ENCODE results near the gene ABHD14A. TPM values are rescaled to one million over a fixed set of nuclear protein-coding genes. Genes with fewer than 3 reads are reported as not detected.

Gene ABHD14A
- total and polyA plus RNA-seq, 2 of the 13 experiments (the other 11 are each of a cell fraction or from before 2014, with no cell fraction given), result 29.5 to 46.9 TPM

DNA sequence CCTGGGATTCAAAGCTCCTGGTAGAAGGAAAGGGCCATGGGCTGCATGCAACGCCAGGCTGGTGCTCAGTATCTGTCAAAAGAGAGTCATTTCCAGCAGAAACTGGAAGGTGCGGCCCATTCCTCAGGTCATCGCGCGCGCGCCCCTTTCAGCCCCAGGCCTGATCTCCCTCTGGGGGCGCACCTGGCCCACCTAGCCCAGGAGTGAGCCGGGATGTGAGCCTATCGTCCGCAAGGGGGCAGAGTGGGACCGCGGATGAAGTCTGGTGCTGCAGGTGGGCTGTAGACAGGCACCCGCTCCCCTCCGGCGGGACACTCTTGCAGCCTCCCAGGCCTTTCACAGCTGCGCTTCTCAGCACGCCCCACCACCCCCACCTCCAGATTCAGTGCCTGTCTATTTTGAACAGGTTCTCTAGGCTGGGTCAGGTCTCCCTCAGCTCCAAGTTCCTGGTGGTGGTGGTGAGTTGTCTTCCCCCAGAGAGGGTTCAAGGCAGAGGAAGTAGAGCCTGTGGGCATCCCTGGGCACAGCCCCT, 26.6 kb downstream of the ABHD14A start (continued):
- TF ChIP-seq THAP11 (CRISPR knock-in tag; IDR thresholded peaks at IDR 0.05), result peak; percentile 48; the same call in 1 of the 2 replicates
- TF ChIP-seq KAT8 (CRISPR knock-in tag; IDR thresholded peaks at IDR 0.05), result 0 out of 2 replicates have a peak, but pooled peaks have one; percentile 33
- TF ChIP-seq FIP1L1 (IDR thresholded peaks at IDR 0.05; ENCODE audit: borderline replicate concordance, insufficient read depth, low read depth, low read length), result no peak
- TF ChIP-seq SOX5 (CRISPR knock-in tag; IDR thresholded peaks at IDR 0.05; ENCODE audit: borderline replicate concordance), result 0 out of 2 replicates have a peak, but pooled peaks have one; percentile 9
- no peak for TF ChIP-seq POLR2G (IDR thresholded peaks at IDR 0.05; ENCODE audit: low read depth, low read length)

DNA sequence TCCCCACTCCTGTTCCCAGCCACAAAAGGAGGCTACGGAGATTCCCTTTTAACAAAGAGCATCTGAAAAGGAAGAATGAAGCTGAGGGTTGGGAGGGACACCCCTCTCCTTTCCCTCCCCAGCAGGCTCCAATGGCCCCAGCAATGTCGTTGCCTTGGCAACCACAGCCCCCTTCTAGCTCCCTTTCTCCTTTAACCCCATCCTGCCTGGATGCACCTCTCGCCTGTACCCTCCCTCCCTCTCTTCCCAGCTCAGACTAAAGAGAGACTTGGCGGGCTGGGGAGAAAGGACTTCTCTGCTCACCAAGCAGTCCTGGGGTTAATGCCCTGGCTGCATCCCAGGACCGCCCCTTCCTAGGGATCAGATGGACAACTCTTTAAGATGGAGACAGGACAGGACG, 27.9 kb downstream of the ABHD14A start:
- Histone ChIP-seq H4K20me1 (ENCODE audit: insufficient read depth, low read length) (no peaks in the 10 kb centered on the region), H3K79me2 (ENCODE audit: insufficient read depth, low read length) (no peaks in the 10 kb centered on the region), H3K9me3 (ENCODE audit: low read length) (no peaks in the 10 kb centered on the region), H3K4me2 (ENCODE audit: low read depth, low read length) (no peak overlapping the region), H3K27ac (ENCODE audit: extremely low read length, insufficient read depth, low read length) (no peak overlapping the region), H3K4me3 (replicated peaks in 1 of 3; ENCODE audit: insufficient read depth in 1 of 3, low read depth in 2 of 3, low read length in 3 of 3) (no peak overlapping the region), H3K27me3 (ENCODE audit: control insufficient read depth in 1 of 2, insufficient read depth in 2 of 2, low read length in 2 of 2) (peaks cover 0 to 45% of the 10 kb centered on the region in 2 experiments; a peak in 3 of 5 replicates), H3K4me1 (ENCODE audit: insufficient read depth, low read length) (peaks cover 47% of the 10 kb centered on the region), H2AFZ (ENCODE audit: low read length) (no peak overlapping the region), H3K36me3 (replicated peaks in 1 of 2; ENCODE audit: control insufficient read depth in 1 of 2, insufficient read depth in 2 of 2, low read length in 2 of 2) (no peaks in the 10 kb centered on the region), H3K9ac (ENCODE audit: insufficient read depth, low read depth, low read length) (no peak overlapping the region)
- 10% methylated on average over 6 of the region's 6 CpGs for WGBS (ENCODE audit: low lambda C conversion rate)
- CTCF ChIA-PET (ENCODE audit: low intra/inter-chr PET ratio, low total read pairs), result interaction anchor here (1.1 to 9.0 kb wide), 4 partner anchors 50 to 141 kb away, joined by 3 to 110 read pairs (median 38); partner anchors contain the start of gene DUSP7
- POLR2A ChIA-PET, result interaction anchor here (1.7 kb wide), 1 partner anchor 152 kb away, joined by 4 read pairs; the partner anchor contains the start of gene POC1A
- DNase-seq (ENCODE audit: low spot score) (no peak), FAIRE-seq (no peak), ATAC-seq (no peak)
- in situ Hi-C loops (cut with HindIII; ENCODE audit: extremely low pct_ligation_motif_present, low pct_unique_long_range_greater_than_20kb), result loop anchor here (5.0 kb wide), 2 partner anchors 40 to 140 kb away; no protein-coding TSS in a partner anchor
- intact Hi-C loops (cut with micrococcal nuclease; ENCODE audit: unreplicated experiment), result no loop called here
- BruUV-seq (replicated peaks), result no TSS peak
- TF ChIP-seq ZNF768 (CRISPR knock-in tag; IDR thresholded peaks at IDR 0.05) (no peak), TEAD3 (CRISPR knock-in tag; optimal IDR thresholded peaks at IDR 0.05; ENCODE audit: borderline replicate concordance) (no peak), ZNF343 (CRISPR knock-in tag; IDR thresholded peaks at IDR 0.05) (no peak), ZNF350 (CRISPR knock-in tag; IDR thresholded peaks at IDR 0.05; ENCODE audit: borderline replicate concordance, low read depth) (no peak), ZNF501 (CRISPR knock-in tag; IDR thresholded peaks at IDR 0.05) (no peak), ZNF264 (CRISPR knock-in tag; IDR thresholded peaks at IDR 0.05) (no peak), ZNF589 (CRISPR knock-in tag; conservative IDR thresholded peaks at IDR 0.05) (no peak), BORCS8-MEF2B (CRISPR knock-in tag; IDR thresholded peaks at IDR 0.05) (no peak), RARG (CRISPR knock-in tag; IDR thresholded peaks at IDR 0.05; ENCODE audit: low read depth) (no peak)
- TF ChIP-seq, protein P1, sequence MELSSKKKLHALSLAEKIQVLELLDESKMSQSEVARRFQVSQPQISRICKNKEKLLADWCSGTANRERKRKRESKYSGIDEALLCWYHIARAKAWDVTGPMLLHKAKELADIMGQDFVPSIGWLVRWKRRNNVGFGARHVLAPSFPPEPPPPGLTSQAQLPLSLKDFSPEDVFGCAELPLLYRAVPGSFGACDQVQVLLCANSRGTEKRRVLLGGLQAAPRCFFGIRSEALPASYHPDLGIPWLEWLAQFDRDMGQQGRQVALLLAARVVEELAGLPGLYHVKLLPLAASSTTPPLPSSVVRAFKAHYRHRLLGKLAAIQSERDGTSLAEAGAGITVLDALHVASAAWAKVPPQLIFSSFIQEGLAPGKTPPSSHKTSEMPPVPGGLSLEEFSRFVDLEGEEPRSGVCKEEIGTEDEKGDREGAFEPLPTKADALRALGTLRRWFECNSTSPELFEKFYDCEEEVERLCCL (CRISPR knock-in tag; IDR thresholded peaks at IDR 0.05; ENCODE audit: borderline replicate concordance), result no peak
- TF ChIP-seq, protein P2, sequence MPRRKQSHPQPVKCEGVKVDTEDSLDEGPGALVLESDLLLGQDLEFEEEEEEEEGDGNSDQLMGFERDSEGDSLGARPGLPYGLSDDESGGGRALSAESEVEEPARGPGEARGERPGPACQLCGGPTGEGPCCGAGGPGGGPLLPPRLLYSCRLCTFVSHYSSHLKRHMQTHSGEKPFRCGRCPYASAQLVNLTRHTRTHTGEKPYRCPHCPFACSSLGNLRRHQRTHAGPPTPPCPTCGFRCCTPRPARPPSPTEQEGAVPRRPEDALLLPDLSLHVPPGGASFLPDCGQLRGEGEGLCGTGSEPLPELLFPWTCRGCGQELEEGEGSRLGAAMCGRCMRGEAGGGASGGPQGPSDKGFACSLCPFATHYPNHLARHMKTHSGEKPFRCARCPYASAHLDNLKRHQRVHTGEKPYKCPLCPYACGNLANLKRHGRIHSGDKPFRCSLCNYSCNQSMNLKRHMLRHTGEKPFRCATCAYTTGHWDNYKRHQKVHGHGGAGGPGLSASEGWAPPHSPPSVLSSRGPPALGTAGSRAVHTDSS (CRISPR knock-in tag; conservative IDR thresholded peaks at IDR 0.05), result no peak
- TF ChIP-seq, protein P3, sequence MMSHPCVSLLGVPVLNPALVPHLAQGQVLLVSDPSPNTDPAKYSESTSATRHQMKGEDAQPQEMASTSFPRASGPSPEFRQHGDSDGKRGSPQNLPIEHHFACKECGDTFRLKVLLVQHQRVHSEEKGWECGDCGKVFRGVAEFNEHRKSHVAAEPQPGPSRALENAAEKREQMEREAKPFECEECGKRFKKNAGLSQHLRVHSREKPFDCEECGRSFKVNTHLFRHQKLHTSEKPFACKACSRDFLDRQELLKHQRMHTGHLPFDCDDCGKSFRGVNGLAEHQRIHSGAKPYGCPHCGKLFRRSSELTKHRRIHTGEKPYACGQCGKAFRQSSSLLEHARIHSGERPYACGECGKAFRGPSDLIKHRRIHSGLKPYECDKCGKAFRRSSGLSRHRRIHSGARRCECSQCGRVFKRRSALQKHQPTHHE (CRISPR knock-in tag; IDR thresholded peaks at IDR 0.05; ENCODE audit: borderline replicate concordance), result no peak

All from HepG2 (cell line).